HG02759 (cell line): ENCODE measurements around the gene IL20.

Source experiments
- ATAC-seq: cut with Tn5 transposase; IDR thresholded peaks from one replicate; pipeline ENCODE4 v1.9.1; 2021; ENCODE audit warnings: mild to moderate bottlenecking, moderate library complexity; ENCODE audit not compliant: unreplicated experiment

Gene IL20

DNA sequence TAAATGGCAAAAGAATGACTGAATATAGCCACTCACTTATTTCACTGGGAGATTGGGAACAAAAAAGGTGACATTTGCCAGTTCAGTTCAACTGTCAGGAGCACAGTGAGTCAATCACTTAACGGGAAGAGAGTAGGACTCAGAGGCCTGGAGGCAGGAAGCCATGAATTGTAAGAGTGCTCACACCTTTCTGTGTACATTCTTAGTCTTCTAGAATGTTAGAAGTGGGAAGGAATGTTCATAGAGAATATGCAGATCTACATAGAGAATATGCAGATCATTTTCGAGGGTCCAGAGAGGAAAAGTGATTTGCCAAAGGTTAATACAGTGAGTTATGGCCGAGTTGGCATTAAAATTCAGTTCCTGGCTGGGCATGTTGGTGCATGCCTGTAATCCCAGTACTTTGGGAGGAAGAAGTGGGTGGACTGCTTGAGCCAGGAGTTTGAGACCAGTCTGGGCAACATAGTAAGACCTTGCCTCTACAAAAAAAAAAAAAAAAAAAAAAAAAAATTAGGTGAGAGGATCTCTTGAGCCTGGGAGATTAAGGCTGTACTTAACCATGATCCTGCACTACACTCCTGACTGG is 8.3 kb downstream of the IL20 start:
- ATAC-seq = no peak

- no peak for ATAC-seq
These were observed 10.4 kb downstream of the IL20 start for GRCh38 chr1:206875752-206876377.

DNA sequence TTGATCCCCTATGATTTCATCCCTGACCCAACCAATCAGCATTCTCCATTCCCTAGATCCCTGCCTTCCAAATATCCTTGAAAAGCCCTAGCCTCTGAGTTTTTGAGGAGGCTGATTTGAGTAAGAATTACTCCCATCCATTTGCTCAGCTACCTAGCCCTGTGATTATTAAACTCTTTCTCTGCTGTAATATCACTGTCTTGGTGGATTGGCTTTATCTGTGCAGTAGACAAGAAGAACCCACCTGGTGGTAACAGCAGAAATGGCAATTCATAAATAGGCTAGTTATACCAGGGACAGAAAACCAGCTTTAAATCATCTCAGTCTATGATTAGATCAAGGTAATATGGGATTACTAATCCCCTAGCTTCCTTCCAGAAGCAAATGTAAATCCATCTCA is 13.0 kb downstream of the IL20 start:
- no peak for ATAC-seq

DNA sequence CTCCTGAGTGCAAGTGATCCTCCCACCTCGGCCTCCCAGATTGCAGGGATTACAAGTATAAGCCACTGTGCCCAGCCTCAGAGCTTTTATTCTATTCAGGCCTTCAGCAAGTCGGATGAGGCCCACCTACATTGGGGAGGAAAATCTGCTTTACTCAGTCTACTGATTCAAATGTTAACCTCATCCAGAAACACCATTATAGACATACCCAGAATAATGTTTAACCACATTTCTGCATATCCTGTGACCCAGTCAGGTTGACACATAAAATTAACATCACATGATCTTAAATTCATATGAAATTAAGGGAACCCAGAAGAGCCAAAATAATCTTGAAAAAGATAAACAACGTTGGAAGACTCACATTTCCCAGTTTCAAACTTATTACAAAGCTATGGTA is 14.9 kb downstream of the IL20 start:
- ATAC-seq = no peak

- no peak for ATAC-seq
These were observed 17.1 kb downstream of the IL20 start for GRCh38 chr1:206882555-206882954.

GRCh38 chr1:206883160-206883559 is 17.7 kb downstream of the IL20 start:
- ATAC-seq = no peak

DNA sequence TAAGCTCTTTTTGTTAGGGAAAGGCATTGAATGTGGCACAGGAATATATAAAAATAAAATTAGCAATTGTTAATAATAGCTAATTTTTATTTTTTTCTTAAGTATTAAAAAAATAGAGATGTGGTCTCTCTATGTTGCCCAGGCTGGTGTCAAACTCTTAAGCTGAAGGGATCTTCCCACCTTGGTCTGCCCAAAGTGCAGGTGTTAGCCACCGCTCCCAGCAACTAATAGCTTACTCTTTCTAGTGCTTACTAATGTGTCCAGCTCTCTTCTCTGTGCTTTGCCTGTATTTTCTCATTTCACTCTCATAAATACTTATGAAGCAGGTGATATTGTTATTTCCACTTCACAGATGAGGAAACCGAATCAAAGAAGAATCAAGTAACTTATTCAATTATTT is 18.5 kb downstream of the IL20 start:
- no peak for ATAC-seq

DNA sequence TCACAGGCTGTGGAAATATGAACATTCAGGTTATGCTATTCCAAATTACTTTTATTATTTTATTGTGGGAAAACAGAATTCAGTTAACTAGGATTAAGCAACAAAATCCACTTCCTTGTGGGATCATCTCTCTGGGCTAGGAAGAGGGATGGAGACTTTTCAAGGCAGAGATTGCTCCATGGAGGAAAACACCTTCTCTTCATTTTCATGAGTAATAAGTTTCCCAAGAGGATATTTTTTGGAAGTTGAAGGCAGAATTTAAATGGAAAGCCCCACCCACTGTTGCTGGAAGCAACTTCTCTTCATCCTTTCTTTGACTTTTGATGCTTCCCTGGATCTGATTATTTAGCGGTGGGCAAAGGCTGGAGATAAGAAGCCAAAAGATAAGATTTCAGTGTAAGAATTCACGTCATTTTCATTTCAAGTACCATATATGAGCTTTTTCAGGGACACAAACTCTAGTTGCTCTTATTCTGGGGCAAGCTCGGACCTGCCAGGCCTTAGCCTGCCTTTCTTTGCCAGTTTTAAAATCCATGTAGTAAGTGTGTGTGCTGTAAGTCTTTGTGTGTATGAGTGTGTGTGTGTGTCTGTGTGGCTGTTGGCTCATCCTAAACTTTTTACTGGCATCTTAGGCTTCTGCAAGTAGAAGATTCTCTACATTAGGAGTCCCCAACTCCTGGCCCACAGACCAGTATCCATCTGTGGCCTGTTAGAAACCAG is 20.1 kb downstream of the IL20 start:
- ATAC-seq = no peak

DNA sequence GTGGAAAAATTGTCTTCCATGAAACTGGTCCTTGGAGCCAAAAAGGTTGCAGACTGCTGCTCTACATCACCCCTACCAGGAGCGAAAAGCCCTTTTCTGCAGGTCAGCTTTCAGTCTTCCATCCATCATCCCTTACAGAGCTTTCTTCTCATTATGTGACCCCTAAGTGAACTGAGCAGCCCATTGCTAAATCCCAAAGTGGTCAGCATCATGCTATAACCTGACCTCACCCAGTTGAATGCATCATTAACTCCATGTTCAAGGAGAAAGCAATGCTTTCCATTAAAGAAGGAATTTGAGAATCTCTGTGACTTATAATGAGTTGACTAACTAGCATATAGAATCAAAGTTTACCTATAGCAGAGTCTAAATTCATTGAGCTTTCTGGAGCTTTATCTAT is 21.4 kb downstream of the IL20 start:
- no peak for ATAC-seq

GRCh38 chr1:206887701-206888100 is 22.3 kb downstream of the IL20 start:
- no peak for ATAC-seq

- ATAC-seq = no peak
These were observed 25.0 kb downstream of the IL20 start for GRCh38 chr1:206890125-206891060.

GRCh38 chr1:206891412-206891811 is 26.0 kb downstream of the IL20 start:
- no peak for ATAC-seq

GRCh38 chr1:206892351-206892984 is 27.0 kb downstream of the IL20 start:
- no peak for ATAC-seq

- no peak for ATAC-seq
These were observed 28.0 kb downstream of the IL20 start for GRCh38 chr1:206893380-206893779.

DNA sequence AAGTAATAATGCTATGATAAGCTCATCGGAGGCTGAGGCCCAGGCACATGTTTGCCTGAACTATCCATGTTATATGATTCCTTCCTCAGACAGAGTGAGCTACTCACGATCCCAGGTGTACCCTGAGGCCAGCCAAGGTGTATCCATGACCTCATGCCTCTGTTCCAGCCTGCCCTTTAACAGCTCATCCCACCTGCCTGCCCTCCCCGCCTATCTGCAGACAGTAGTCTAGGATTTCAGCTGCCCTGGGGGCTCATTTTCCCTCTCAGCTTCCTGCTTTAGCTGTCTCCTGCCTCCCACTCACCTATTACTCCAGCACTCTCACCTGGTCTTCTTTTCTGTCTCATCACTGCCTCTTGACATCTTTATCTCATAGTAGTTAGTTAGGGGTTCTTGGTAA is 29.9 kb downstream of the IL20 start:
- no peak for ATAC-seq

GRCh38 chr1:206895837-206896242 is 30.4 kb downstream of the IL20 start:
- ATAC-seq = no peak

DNA sequence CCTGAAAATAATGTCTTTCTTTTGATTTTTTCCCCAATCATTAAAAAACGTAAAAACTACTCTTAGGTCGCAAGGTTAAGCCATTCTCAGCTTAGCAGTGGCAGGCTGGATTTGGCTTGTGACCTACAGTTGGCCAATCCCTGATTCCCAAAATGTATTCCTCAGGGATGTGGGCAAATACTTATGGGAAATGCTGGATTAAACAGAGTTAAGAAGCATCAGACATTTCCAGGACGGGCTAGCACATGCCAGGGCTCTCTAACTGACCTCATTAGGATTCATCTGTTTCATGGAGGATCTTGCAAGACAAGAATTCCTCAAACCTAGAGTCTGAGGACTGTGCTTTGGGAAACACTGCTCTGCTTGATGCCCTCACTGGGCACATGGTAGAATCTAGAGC is 30.8 kb downstream of the IL20 start:
- ATAC-seq = no peak

DNA sequence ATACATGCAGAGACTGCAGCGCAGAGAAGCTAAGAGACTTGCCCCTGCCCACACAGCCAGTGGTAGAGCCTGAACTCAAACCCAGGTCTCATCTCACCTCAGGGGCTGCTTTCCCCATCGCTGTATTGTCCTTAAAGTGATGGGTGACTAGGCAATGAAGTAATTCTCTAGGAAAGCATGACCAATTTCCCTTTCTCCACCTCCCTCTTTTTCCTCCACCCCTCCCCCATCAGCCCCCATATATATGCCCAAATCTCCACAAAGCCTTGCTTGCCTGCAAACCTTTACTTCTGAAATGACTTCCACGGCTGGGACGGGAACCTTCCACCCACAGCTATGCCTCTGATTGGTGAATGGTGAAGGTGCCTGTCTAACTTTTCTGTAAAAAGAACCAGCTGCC is 31.8 kb downstream of the IL20 start, which contains the start of gene IL24:
Gene IL24 (plus strand): TSS at position 269 of the 400 bp plus-strand sequence. CDS start 390 bp downstream, outside the sequence.
- ATAC-seq = no peak

GRCh38 chr1:206898089-206898914 is 32.9 kb downstream of the IL20 start:
- ATAC-seq = no peak

DNA sequence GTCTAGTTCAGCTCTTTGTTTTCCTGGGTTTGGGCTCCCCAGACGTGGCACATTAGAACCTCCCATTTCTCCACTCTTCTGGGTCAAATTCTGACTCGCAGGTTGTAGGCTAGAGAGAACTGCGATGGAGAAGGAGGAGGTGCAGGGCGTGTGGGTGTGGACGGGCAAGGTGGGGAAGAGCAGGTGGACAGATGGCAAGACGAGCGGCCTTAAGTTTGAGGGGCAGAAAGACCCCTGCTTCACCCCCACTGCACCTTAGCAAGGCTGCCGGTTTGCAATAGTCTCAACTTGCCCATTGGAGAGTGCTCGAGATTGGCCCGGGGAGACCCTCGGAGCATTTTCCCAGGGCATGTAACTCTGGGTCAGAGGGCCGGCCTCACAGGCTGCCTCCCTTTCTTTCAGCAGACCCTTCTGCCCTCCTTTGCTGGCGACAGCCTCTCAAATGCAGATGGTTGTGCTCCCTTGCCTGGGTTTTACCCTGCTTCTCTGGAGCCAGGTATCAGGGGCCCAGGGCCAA is 33.5 kb downstream of the IL20 start:
- no peak for ATAC-seq
